DND-41 (cell line): Measurements from ENCODE around the gene DEXI.

Experiments
- EZH2 ChIP-seq: IDR thresholded peaks from 3 replicates; pipeline ENCODE4 v1.6.1; 2012; ENCODE audit warnings: borderline replicate concordance, low read depth, mild to moderate bottlenecking, moderate library complexity, low read length, inconsistent platforms; ENCODE audit not compliant: severe bottlenecking
- TF ChIP-seq, protein P1 (sequence below): IDR thresholded peaks from 2 replicates; pipeline ENCODE4 v1.5.1; 2012; ENCODE audit warnings: borderline replicate concordance, low read length, moderate library complexity, mild to moderate bottlenecking; ENCODE audit not compliant: poor library complexity, severe bottlenecking; ENCODE audit errors: extremely low read depth

DNA sequence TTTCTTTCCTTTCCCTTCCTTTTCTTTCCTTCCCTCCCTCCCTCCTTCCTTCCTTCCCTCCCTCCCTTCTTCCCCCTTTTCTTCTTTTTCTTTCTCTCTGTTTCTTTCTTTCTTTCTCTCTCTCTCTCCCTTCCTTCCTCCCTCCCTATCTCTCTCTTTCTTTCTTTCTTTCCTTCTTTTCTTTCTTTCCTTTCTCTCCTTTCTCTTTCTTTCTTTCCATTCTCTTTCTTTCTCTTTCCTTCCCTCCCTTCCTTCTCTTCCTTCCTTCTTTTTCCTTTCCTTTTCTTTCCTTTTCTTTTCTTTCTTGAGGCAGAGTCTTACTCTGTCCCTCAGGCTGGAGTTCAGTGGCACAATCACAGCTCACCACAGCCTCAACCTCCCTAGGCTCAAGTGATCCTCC, 31.0 kb downstream of the DEXI start:
- TF ChIP-seq, protein P1, sequence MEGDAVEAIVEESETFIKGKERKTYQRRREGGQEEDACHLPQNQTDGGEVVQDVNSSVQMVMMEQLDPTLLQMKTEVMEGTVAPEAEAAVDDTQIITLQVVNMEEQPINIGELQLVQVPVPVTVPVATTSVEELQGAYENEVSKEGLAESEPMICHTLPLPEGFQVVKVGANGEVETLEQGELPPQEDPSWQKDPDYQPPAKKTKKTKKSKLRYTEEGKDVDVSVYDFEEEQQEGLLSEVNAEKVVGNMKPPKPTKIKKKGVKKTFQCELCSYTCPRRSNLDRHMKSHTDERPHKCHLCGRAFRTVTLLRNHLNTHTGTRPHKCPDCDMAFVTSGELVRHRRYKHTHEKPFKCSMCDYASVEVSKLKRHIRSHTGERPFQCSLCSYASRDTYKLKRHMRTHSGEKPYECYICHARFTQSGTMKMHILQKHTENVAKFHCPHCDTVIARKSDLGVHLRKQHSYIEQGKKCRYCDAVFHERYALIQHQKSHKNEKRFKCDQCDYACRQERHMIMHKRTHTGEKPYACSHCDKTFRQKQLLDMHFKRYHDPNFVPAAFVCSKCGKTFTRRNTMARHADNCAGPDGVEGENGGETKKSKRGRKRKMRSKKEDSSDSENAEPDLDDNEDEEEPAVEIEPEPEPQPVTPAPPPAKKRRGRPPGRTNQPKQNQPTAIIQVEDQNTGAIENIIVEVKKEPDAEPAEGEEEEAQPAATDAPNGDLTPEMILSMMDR = no peak
- TF ChIP-seq EZH2 = no peak
